ENCODE results near the gene NVL.

- no peak for TF ChIP-seq ZNF416 (CRISPR knock-in tag; IDR thresholded peaks at IDR 0.05)
- TF ChIP-seq ETV6 (CRISPR knock-in tag; IDR thresholded peaks at IDR 0.05) = no peak
- TF ChIP-seq, protein P1, sequence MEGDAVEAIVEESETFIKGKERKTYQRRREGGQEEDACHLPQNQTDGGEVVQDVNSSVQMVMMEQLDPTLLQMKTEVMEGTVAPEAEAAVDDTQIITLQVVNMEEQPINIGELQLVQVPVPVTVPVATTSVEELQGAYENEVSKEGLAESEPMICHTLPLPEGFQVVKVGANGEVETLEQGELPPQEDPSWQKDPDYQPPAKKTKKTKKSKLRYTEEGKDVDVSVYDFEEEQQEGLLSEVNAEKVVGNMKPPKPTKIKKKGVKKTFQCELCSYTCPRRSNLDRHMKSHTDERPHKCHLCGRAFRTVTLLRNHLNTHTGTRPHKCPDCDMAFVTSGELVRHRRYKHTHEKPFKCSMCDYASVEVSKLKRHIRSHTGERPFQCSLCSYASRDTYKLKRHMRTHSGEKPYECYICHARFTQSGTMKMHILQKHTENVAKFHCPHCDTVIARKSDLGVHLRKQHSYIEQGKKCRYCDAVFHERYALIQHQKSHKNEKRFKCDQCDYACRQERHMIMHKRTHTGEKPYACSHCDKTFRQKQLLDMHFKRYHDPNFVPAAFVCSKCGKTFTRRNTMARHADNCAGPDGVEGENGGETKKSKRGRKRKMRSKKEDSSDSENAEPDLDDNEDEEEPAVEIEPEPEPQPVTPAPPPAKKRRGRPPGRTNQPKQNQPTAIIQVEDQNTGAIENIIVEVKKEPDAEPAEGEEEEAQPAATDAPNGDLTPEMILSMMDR (IDR thresholded peaks at IDR 0.05) = no peak
- no peak for TF ChIP-seq AR (CRISPR knock-in tag; IDR thresholded peaks at IDR 0.05)
- TF ChIP-seq, protein P2, sequence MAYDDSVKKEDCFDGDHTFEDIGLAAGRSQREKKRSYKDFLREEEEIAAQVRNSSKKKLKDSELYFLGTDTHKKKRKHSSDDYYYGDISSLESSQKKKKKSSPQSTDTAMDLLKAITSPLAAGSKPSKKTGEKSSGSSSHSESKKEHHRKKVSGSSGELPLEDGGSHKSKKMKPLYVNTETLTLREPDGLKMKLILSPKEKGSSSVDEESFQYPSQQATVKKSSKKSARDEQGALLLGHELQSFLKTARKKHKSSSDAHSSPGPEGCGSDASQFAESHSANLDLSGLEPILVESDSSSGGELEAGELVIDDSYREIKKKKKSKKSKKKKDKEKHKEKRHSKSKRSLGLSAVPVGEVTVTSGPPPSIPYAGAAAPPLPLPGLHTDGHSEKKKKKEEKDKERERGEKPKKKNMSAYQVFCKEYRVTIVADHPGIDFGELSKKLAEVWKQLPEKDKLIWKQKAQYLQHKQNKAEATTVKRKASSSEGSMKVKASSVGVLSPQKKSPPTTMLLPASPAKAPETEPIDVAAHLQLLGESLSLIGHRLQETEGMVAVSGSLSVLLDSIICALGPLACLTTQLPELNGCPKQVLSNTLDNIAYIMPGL (CRISPR knock-in tag; IDR thresholded peaks at IDR 0.05) = no peak
- no peak for TF ChIP-seq CREM (CRISPR knock-in tag; IDR thresholded peaks at IDR 0.05)
- no peak for TF ChIP-seq NR2C2 (CRISPR knock-in tag; IDR thresholded peaks at IDR 0.05)
- TF ChIP-seq CDX4 (CRISPR knock-in tag; IDR thresholded peaks at IDR 0.05; ENCODE audit: borderline replicate concordance) = no peak
Measured at GRCh38 chr1:224348137-224348536, 18.2 kb upstream of the NVL start.

Measured in WTC11 (cell line).